ENCODE results near the gene LGALS7. TPM values are rescaled to one million over a fixed set of nuclear protein-coding genes. Genes with fewer than 3 reads are reported as not detected.

The LGALS7 gene
- total RNA-seq, 3 donors from 2014 or later (not counting 1 experiment from before 2014, with no cell fraction given): not detected

GRCh38 chr19:38741670-38742069 is 31.6 kb downstream of the LGALS7 start:
- Mint-ChIP-seq H3K27me3 (ENCODE audit: low read depth in 2 of 2) (no peaks in the 10 kb centered on the region), H3K4me3 (no peak overlapping the region), H3K36me3 (no peaks in the 10 kb centered on the region), H3K27ac (no peak overlapping the region), H3K4me1 (peaks cover 24 to 43% of the 10 kb centered on the region in 2 donors), H3K9me3 (no peaks in the 10 kb centered on the region)
- H3K4me1 ChIP-seq (ENCODE audit: control insufficient read depth, insufficient read depth, low read length): peaks cover 31% of the 10 kb centered on the region
- ATAC-seq: no peak
- no peaks in the 10 kb centered on the region for H3K27me3 ChIP-seq (ENCODE audit: control insufficient read depth, insufficient read depth, low read length)
- no peak overlapping the region for H3K27ac ChIP-seq (ENCODE audit: low read length)
- H3K9me3 ChIP-seq (ENCODE audit: control insufficient read depth, insufficient read depth, low read length): no peaks in the 10 kb centered on the region
- H3K36me3 ChIP-seq (ENCODE audit: control insufficient read depth, insufficient read depth, low read length): no peaks in the 10 kb centered on the region
- DNase-seq: peak in 1 of 2 donors; percentile 1
- H3K4me3 ChIP-seq (ENCODE audit: low read length): no peak overlapping the region
- 97% methylated on average over 15 of the region's 15 CpGs for WGBS (ENCODE audit: insufficient coverage)
- TF ChIP-seq CTCF (IDR thresholded peaks at IDR 0.05): no peak
- intact Hi-C loops (cut with micrococcal nuclease): no loop called here

- Histone ChIP-seq H3K4me1 (ENCODE audit: control insufficient read depth, insufficient read depth, low read length) (peaks cover 37% of the 10 kb centered on the region), H3K27ac (ENCODE audit: low read length) (no peak overlapping the region), H3K4me3 (ENCODE audit: low read length) (no peak overlapping the region), H3K9me3 (ENCODE audit: control insufficient read depth, insufficient read depth, low read length) (no peaks in the 10 kb centered on the region), H3K27me3 (ENCODE audit: control insufficient read depth, insufficient read depth, low read length) (no peaks in the 10 kb centered on the region), H3K36me3 (ENCODE audit: control insufficient read depth, insufficient read depth, low read length) (no peaks in the 10 kb centered on the region)
- no peak for ATAC-seq
- no peak for TF ChIP-seq CTCF (IDR thresholded peaks at IDR 0.05)
- peaks cover 24 to 50% of the 10 kb centered on the region in 2 donors for H3K4me1 Mint-ChIP-seq
- H3K9me3 Mint-ChIP-seq: no peaks in the 10 kb centered on the region
- H3K4me3 Mint-ChIP-seq: no peak overlapping the region
- no peak for DNase-seq
- H3K36me3 Mint-ChIP-seq: no peaks in the 10 kb centered on the region
- 98% methylated on average over 2 of the region's 2 CpGs for WGBS (ENCODE audit: insufficient coverage)
- intact Hi-C loops (cut with micrococcal nuclease): no loop called here
- no peak overlapping the region for H3K27ac Mint-ChIP-seq
- H3K27me3 Mint-ChIP-seq (ENCODE audit: low read depth in 2 of 2): no peaks in the 10 kb centered on the region
Measured at GRCh38 chr19:38740932-38741331, 32.4 kb downstream of the LGALS7 start.

- no peak overlapping the region for H3K27ac ChIP-seq (ENCODE audit: low read length)
Measured at GRCh38 chr19:38740257-38740592, 33.1 kb downstream of the LGALS7 start.

More at GRCh38 chr19:38740257-38740592, 33.1 kb downstream of the LGALS7 start:
- H3K9me3 Mint-ChIP-seq: no peaks in the 10 kb centered on the region
- Histone ChIP-seq H3K4me1 (ENCODE audit: control insufficient read depth, insufficient read depth, low read length) (peaks cover 40% of the 10 kb centered on the region), H3K36me3 (ENCODE audit: control insufficient read depth, insufficient read depth, low read length) (no peaks in the 10 kb centered on the region), H3K4me3 (ENCODE audit: low read length) (no peak overlapping the region), H3K27me3 (ENCODE audit: control insufficient read depth, insufficient read depth, low read length) (no peaks in the 10 kb centered on the region), H3K9me3 (ENCODE audit: control insufficient read depth, insufficient read depth, low read length) (no peaks in the 10 kb centered on the region)
- peak overlapping the region in 1 of 2 donors; percentile 68 for H3K27ac Mint-ChIP-seq
- H3K36me3 Mint-ChIP-seq: no peaks in the 10 kb centered on the region
- WGBS (ENCODE audit: insufficient coverage): 75% methylated on average over 9 of the region's 9 CpGs
- intact Hi-C loops (cut with micrococcal nuclease): no loop called here
- no peak for TF ChIP-seq CTCF (IDR thresholded peaks at IDR 0.05)
- H3K27me3 Mint-ChIP-seq (ENCODE audit: low read depth in 2 of 2): no peaks in the 10 kb centered on the region
- no peak overlapping the region for H3K4me3 Mint-ChIP-seq
- DNase-seq: no peak
- ATAC-seq: no peak
- peaks cover 26 to 51% of the 10 kb centered on the region in 2 donors for H3K4me1 Mint-ChIP-seq
